Natural killer cell (primary cell): ENCODE results near the gene IL18. TPM values are rescaled to one million over a fixed set of nuclear protein-coding genes. Genes with fewer than 3 reads are reported as not detected.

Experiments used
- ATAC-seq, 3 donors: fragments of 150-1000 bp in 2 of 3; fragments of 200-7000 bp in 1 of 3; cut with Tn5 transposase; 1 replicate in 1 of 3; 2 replicates in 2 of 3; pipeline ENCODE4 v1.10.0; 2021; ENCODE audit warnings: mild to moderate bottlenecking in 2 of 3, moderate library complexity in 2 of 3
- DNase-seq, 2 donors: peaks; one replicate each; pipeline versions ENCODE4 v3.0.0 to v3.0.0-alpha.2; 2013 to 2021; ENCODE audit warnings: mixed read lengths in 1 of 2
- H3K27ac ChIP-seq: one replicate; pipeline ENCODE4 v1.5.1; 2013; ENCODE audit warnings: mild to moderate bottlenecking, low read length
- H3K27me3 ChIP-seq: one replicate; pipeline ENCODE4 v1.6.1; 2013; ENCODE audit warnings: low read length; ENCODE audit not compliant: control insufficient read depth, insufficient read depth
- H3K36me3 ChIP-seq: one replicate; pipeline ENCODE4 v1.6.1; 2013; ENCODE audit warnings: low read length; ENCODE audit not compliant: control insufficient read depth, insufficient read depth
- H3K4me1 ChIP-seq: one replicate; pipeline ENCODE4 v1.6.1; 2013; ENCODE audit warnings: low read length; ENCODE audit not compliant: control insufficient read depth, insufficient read depth
- H3K4me3 ChIP-seq: one replicate; pipeline ENCODE4 v1.5.1; 2013; ENCODE audit warnings: low read length
- H3K9me3 ChIP-seq: one replicate; pipeline ENCODE4 v1.6.1; 2013; ENCODE audit warnings: low read length; ENCODE audit not compliant: control insufficient read depth, insufficient read depth
- H3K27ac Mint-ChIP-seq, 2 donors: one replicate each; pipeline ENCODE4 v1.8.0; 2022; ENCODE audit warnings: mild to moderate bottlenecking in 2 of 2, mixed read lengths in 2 of 2, moderate library complexity in 1 of 2
- H3K27me3 Mint-ChIP-seq, 2 donors: one replicate each; pipeline ENCODE4 v1.8.0; 2022; ENCODE audit warnings: low read depth in 2 of 2, mixed read lengths in 2 of 2
- H3K36me3 Mint-ChIP-seq: one replicate; pipeline ENCODE4 v1.8.0; 2022; ENCODE audit warnings: mixed read lengths
- H3K4me1 Mint-ChIP-seq, 2 donors: one replicate each; pipeline ENCODE4 v1.8.0; 2022; ENCODE audit warnings: mixed read lengths in 2 of 2
- H3K4me3 Mint-ChIP-seq: one replicate; pipeline ENCODE4 v1.8.0; 2022; ENCODE audit warnings: mild to moderate bottlenecking, moderate library complexity, mixed read lengths
- H3K9me3 Mint-ChIP-seq, 2 donors: one replicate each; pipeline ENCODE4 v1.8.0; 2022; ENCODE audit warnings: mixed read lengths in 2 of 2
- CTCF ChIP-seq: fragments of 200-600 bp; IDR thresholded peaks from one replicate; pipeline ENCODE4 v1.8.0; 2022; ENCODE audit warnings: antibody characterized with exemption
- WGBS: methylation state at CpG from one replicate; pipeline ENCODE4 v1.1.7; 2013; ENCODE audit warnings: missing lambda C conversion rate; ENCODE audit not compliant: insufficient coverage; 5-methylcytosine and 5-hydroxymethylcytosine counted together
- intact Hi-C: fragments of 100-400 bp; cut with micrococcal nuclease; formaldehyde crosslinking; loops from one replicate; pipeline ENCODE4 v1.14.2; 2022
- total RNA-seq, 4 donors: library from RNA; stranded (reverse); fragments of 120-200 nt in 1 of 4; gene quantifications; one replicate each; pipeline versions ENCODE4 v1.2.3 to v1.2.4, GENCODE V29; 2013 to 2022

IL18 gene
- total RNA-seq, 3 donors from 2014 or later (not counting 1 experiment from before 2014, with no cell fraction given), result 9.3 to 13.8 (median 10.7) TPM

DNA sequence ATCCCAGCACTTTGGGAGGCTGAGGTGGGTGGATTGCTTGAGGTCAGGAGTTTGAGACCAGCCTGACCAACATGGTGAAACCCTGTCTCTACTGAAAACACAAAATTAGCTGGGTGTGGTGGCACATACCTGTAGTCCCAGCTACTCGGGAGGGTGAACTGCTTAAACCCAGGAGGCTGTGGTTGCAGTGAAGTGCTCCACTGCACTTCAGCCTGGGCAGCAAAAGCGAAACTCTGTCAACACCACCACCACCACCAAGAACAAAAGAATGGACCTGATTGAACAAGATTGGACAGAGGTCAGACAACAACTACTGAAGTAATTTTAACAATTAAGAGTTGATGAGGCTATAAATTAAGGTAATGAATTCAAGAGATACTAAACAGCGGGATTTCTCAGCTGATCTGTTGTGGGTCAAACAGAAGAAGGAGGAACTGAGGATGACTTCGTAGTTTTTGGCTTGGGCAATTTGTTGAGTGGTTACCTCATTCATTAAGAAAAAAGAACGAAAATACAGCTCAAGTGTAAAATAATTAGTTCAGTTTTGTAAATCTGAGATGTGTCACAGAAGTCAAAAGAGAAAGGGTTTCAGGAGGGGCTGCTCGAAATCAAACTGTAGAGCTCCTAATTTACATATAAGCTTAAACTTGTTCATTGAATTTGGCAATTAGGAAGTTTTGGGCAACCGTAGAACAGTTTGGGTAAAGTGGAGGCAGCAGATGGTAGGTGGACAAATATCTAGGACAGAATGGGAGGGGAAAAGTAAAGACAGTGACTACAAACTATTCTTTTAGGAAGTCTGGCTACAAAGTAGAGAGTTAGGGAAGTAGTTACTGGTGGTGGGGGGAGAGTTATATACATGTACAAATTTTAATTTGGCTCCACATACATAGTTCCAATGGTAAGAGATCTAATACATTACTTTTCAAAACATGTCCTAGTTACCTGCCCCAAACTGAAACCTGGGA lies 4.5 kb downstream of the IL18 start:
- H3K27me3 Mint-ChIP-seq, result peaks cover 0 to 5% of the 10 kb centered on the region in 2 donors
- no peak for DNase-seq
- intact Hi-C loops, result no loop called here
- peaks cover 2% of the 10 kb centered on the region for H3K4me1 ChIP-seq
- peaks cover 27 to 33% of the 10 kb centered on the region in 2 donors for H3K4me1 Mint-ChIP-seq
- no peaks in the 10 kb centered on the region for H3K27me3 ChIP-seq
- no peaks in the 10 kb centered on the region for H3K36me3 ChIP-seq
- H3K27ac Mint-ChIP-seq, result peak overlapping the region; percentile 17 to 29
- H3K4me3 ChIP-seq, result no peak overlapping the region
- WGBS, result 73% methylated on average over 6 of the region's 7 CpGs
- no peak overlapping the region for H3K4me3 Mint-ChIP-seq
- no peaks in the 10 kb centered on the region for H3K36me3 Mint-ChIP-seq
- TF ChIP-seq CTCF, result no peak
- no peak overlapping the region for H3K27ac ChIP-seq
- ATAC-seq, result peak in 1 of 3 donors; percentile 10
- no peaks in the 10 kb centered on the region for H3K9me3 ChIP-seq
- H3K9me3 Mint-ChIP-seq, result no peaks in the 10 kb centered on the region

DNA sequence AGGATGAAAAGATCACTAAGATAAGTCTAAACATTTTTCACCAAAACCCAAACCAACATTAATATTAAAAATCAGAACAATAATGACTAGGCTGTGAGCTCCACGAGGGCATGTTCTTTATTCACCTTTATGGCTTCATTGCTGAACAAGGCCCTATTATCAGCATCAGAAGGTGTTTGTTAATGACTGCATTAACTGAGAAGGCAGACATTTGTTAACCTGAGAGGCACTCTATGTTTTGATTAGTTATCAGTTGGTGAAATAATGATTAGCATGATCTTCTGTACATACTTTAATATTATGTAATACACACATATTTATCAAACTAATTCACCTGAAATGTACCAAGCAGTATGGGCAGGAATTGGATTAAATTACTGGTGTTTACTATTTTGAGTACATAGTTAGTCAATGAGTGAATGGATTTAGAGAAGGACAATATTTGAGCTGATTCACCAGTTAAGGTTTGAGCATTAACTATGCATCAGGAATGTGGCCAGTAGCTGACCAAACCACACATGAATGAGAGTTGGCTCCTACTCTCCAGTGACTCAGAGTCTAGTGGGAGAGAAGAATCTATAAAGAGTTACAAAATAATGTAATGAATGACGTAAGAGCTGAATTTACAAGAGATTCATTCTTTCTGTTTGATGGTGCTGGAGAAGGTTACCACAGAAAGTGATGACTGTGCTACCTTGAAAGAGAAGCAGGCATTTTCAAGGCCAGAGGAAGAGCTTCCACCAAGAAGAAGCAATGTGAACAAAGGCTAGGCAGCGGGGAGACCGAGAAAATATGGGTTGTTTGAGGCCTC lies 6.7 kb downstream of the IL18 start:
- TF ChIP-seq CTCF, result no peak
- no peaks in the 10 kb centered on the region for H3K36me3 Mint-ChIP-seq
- H3K4me3 ChIP-seq, result no peak overlapping the region
- no peaks in the 10 kb centered on the region for H3K4me1 ChIP-seq
- no peaks in the 10 kb centered on the region for H3K9me3 Mint-ChIP-seq
- H3K36me3 ChIP-seq, result no peaks in the 10 kb centered on the region
- DNase-seq, result no peak
- H3K9me3 ChIP-seq, result no peaks in the 10 kb centered on the region
- H3K27me3 Mint-ChIP-seq, result no peaks in the 10 kb centered on the region
- no peak overlapping the region for H3K27ac Mint-ChIP-seq
- H3K4me3 Mint-ChIP-seq, result no peak overlapping the region
- no peaks in the 10 kb centered on the region for H3K27me3 ChIP-seq
- no peak for ATAC-seq
- no peak overlapping the region for H3K27ac ChIP-seq
- peaks cover 17% of the 10 kb centered on the region in 2 donors for H3K4me1 Mint-ChIP-seq
- 86% methylated on average over 4 of the region's 4 CpGs for WGBS
- intact Hi-C loops, result no loop called here

GRCh38 chr11:112156153-112156955 lies 7.5 kb downstream of the IL18 start:
- Histone ChIP-seq H3K36me3 (no peaks in the 10 kb centered on the region), H3K4me3 (no peak overlapping the region), H3K9me3 (no peaks in the 10 kb centered on the region), H3K27me3 (no peaks in the 10 kb centered on the region), H3K4me1 (no peaks in the 10 kb centered on the region), H3K27ac (no peak overlapping the region)
- Mint-ChIP-seq H3K4me3 (no peak overlapping the region), H3K9me3 (no peaks in the 10 kb centered on the region), H3K36me3 (no peaks in the 10 kb centered on the region), H3K4me1 (peaks cover 13 to 17% of the 10 kb centered on the region in 2 donors), H3K27ac (no peak overlapping the region), H3K27me3 (no peaks in the 10 kb centered on the region)
- no peak for TF ChIP-seq CTCF
- WGBS, result 81% methylated on average over 4 of the region's 5 CpGs
- DNase-seq, result no peak
- no peak for ATAC-seq
- intact Hi-C loops, result no loop called here
